ENCODE measurements around the gene MCF2L. TPM values are rescaled to one million over a fixed set of nuclear protein-coding genes. Genes with fewer than 3 reads are reported as not detected.

The MCF2L gene
- total RNA-seq, 1 donor from 2014 or later = 40.4 TPM

DNA sequence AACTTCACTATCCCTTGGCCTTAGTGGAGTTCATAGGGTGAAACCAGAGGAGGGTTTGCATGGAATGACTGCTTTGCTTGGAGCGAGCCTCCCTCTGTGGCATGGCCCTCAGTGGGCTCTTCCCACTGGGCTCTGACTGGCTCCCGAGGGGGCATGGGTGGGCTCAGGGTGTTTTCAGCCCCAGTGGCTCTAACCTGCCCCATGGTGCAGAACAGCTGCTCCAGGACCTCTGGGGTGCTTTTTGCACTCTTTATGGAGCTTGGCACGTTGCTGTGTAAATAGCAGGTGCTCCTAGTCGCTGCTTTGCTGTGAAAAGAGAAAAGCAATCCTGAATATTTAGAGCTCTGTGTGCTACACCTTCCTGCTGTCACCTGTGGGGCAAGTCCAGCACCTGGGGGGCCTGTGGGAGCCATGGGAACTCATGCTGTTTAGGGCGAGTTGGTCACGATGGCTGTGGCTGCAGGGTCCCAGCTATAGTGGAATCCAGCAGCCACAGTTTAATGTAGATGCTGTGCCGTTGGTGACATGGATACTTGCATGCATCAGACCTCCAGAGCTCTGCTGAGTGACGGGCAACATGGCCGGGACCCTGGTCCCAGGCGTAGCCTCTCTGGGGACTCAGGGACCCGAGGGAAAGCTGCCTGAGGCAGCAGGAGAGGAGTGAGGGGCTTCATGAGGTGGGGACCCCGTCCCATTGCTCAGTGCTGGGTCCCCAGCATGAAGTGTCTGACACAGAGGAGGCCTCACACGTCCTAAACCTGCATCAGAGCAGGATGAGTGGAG is 14.3 kb upstream of the MCF2L start:
- no peak for DNase-seq (ENCODE audit: low spot score)
- no peaks in the 10 kb centered on the region for H3K36me3 Mint-ChIP-seq
- Histone ChIP-seq H3K27me3 (no peaks in the 10 kb centered on the region), H3K27ac (no peak overlapping the region), H3K79me2 (ENCODE audit: low read depth) (peaks cover 25% of the 10 kb centered on the region), H3K4me1 (peaks cover 53% of the 10 kb centered on the region), H3F3A (ENCODE audit: low read depth) (peaks cover 31% of the 10 kb centered on the region), H3K4me2 (no peak overlapping the region), H4K20me1 (ENCODE audit: low read depth) (peaks cover 84% of the 10 kb centered on the region), H3K9me3 (ENCODE audit: low read depth) (no peaks in the 10 kb centered on the region), H3K36me3 (no peaks in the 10 kb centered on the region), H3K4me3 (no peak overlapping the region), H3K9ac (no peak overlapping the region), H2AFZ (replicated peaks) (no peak overlapping the region)
- H3K27ac Mint-ChIP-seq = no peak overlapping the region
- no peak overlapping the region for H3K4me3 Mint-ChIP-seq
- H3K27me3 Mint-ChIP-seq (ENCODE audit: insufficient read depth, low read depth) = peaks cover 5% of the 10 kb centered on the region
- no peak for TF ChIP-seq CTCF (IDR thresholded peaks at IDR 0.05)
- TF ChIP-seq EZH2phosphoT487 (IDR thresholded peaks at IDR 0.05) = no peak
- no peak for TF ChIP-seq EZH2 (IDR thresholded peaks at IDR 0.05)
- H3K4me1 Mint-ChIP-seq = peaks cover 62% of the 10 kb centered on the region
- H3K9me3 Mint-ChIP-seq = no peaks in the 10 kb centered on the region

DNA sequence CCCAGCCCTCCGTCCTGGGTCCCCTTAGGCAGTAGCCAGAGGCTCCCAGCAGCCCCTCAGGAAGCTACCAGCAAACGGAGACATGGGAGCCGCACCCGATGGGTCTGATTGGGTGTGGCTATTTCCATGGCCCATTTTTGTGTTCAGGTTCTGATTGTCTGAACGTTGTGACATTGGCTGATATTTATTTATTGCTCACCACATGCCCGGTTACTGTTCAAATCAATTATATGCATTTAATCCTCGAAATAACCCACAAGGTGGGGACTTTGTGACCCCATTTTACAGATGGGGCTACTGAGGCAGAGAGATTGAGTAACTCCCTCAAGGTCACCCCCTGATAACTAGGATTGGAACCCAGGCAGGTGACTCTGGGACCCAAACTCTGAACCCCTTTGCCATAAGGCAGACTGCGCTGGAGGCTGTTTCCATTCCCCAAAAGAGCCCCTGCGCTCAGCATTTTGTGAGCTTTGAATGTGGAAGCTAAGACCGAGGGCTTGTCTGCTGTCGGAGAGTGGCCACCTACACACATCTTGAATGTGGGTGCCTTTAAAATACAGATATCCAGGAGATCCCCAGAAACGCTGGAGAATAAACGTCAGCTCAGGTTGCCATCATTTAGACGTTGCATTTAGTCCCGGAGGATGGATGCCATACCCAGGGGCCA is 13.6 kb upstream of the MCF2L start:
- Histone ChIP-seq H4K20me1 (ENCODE audit: low read depth) (peaks cover 89% of the 10 kb centered on the region), H3F3A (ENCODE audit: low read depth) (peaks cover 31% of the 10 kb centered on the region), H2AFZ (replicated peaks) (no peak overlapping the region), H3K79me2 (ENCODE audit: low read depth) (peaks cover 27% of the 10 kb centered on the region), H3K4me1 (peaks cover 53% of the 10 kb centered on the region), H3K27ac (no peak overlapping the region), H3K9ac (no peak overlapping the region), H3K4me2 (no peak overlapping the region), H3K4me3 (no peak overlapping the region), H3K27me3 (no peaks in the 10 kb centered on the region), H3K36me3 (no peaks in the 10 kb centered on the region), H3K9me3 (ENCODE audit: low read depth) (no peaks in the 10 kb centered on the region)
- H3K4me1 Mint-ChIP-seq = peaks cover 62% of the 10 kb centered on the region
- no peak for TF ChIP-seq CTCF (IDR thresholded peaks at IDR 0.05)
- no peak for TF ChIP-seq EZH2phosphoT487 (IDR thresholded peaks at IDR 0.05)
- no peak for TF ChIP-seq EZH2 (IDR thresholded peaks at IDR 0.05)
- H3K4me3 Mint-ChIP-seq = peak overlapping the region; percentile 53
- H3K36me3 Mint-ChIP-seq = no peaks in the 10 kb centered on the region
- H3K27me3 Mint-ChIP-seq (ENCODE audit: insufficient read depth, low read depth) = peaks cover 5% of the 10 kb centered on the region
- no peak for DNase-seq (ENCODE audit: low spot score)
- H3K27ac Mint-ChIP-seq = no peak overlapping the region
- H3K9me3 Mint-ChIP-seq = no peaks in the 10 kb centered on the region

DNA sequence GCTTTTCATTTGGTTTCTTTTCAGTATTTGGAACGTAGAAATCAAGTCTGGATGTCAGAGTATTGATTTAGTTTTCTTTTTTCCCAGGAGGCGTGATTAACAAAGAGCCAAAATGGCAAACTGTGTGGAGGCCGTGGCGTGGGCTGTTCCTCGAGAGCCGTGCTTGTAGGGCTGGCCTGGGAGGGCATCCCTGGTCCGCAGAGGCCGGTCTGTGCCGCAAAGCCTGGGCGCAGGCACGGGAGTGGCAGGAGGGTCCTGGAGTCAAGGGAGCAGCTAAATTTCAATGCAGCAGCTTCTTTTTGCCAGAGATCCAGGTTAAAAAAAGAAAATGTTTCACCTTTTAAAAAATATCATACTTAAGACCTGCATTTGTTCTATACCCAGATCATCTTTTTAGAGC is 13.1 kb upstream of the MCF2L start:
- Histone ChIP-seq H3K4me1 (peaks cover 53% of the 10 kb centered on the region), H3K36me3 (no peaks in the 10 kb centered on the region), H3K79me2 (ENCODE audit: low read depth) (peaks cover 27% of the 10 kb centered on the region), H4K20me1 (ENCODE audit: low read depth) (peaks cover 89% of the 10 kb centered on the region), H3K4me2 (peak overlapping the region; percentile 54), H3K4me3 (no peak overlapping the region), H3K27ac (peak overlapping the region; percentile 13), H3K9me3 (ENCODE audit: low read depth) (no peaks in the 10 kb centered on the region), H3K9ac (no peak overlapping the region), H3K27me3 (no peaks in the 10 kb centered on the region), H2AFZ (replicated peaks) (no peak overlapping the region), H3F3A (ENCODE audit: low read depth) (peaks cover 31% of the 10 kb centered on the region)
- TF ChIP-seq CTCF (IDR thresholded peaks at IDR 0.05) (no peak), EZH2 (IDR thresholded peaks at IDR 0.05) (no peak), EZH2phosphoT487 (IDR thresholded peaks at IDR 0.05) (no peak)
- Mint-ChIP-seq H3K4me3 (no peak overlapping the region), H3K9me3 (no peaks in the 10 kb centered on the region), H3K4me1 (peaks cover 62% of the 10 kb centered on the region), H3K27ac (no peak overlapping the region), H3K27me3 (ENCODE audit: insufficient read depth, low read depth) (peaks cover 6% of the 10 kb centered on the region), H3K36me3 (no peaks in the 10 kb centered on the region)
- DNase-seq (ENCODE audit: low spot score) = no peak
